GM19193 (cell line): Measurements from ENCODE around the gene LTV1.

Experiments used
- POLR2A ChIP-seq: IDR thresholded peaks from 4 replicates; pipeline ENCODE4 v1.6.1; 2011; ENCODE audit not compliant: insufficient read depth, insufficient read length; ENCODE audit errors: extremely low read depth

Gene LTV1

GRCh38 chr6:143842902-143843676 is at the start of gene LTV1:
LTV1 (plus strand) TSS chr6:143843338; CDS start chr6:143843478, 140 bp downstream.
- TF ChIP-seq POLR2A: peak; percentile 88

DNA sequence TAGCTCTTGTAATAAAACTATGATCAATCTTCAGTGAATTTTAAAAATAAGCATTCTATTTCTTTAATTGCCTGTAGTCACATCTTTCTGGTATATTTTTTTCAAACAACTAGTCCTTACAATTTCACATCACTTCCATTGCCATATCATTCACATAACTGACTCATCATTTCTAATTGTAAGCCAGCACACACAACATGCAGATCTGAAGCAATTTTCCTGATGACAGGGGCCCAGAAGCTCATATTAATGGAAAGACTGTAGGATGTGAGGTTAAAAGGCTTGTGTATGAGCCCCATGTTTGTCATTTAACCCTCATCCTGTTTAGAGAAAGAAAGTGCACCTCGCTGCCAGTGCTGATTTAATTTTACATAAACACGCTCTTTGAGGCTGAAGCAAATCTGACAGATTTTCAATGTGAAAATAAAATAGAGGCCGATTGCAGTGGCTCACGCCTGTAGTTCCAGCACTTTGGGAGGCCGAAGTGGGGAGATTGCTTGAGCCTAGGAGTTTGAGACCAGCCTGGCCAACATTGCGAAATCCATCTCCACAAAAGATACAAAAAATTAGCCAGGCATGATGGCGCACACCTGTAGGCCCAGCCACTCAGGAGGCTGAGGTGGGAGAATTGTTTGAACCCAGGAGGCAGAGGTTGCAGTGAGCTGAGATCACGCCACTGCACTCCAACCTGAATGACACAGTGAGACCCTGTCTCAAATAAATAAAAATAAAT is 40.1 kb upstream of the LTV1 start:
- TF ChIP-seq POLR2A: no peak

DNA sequence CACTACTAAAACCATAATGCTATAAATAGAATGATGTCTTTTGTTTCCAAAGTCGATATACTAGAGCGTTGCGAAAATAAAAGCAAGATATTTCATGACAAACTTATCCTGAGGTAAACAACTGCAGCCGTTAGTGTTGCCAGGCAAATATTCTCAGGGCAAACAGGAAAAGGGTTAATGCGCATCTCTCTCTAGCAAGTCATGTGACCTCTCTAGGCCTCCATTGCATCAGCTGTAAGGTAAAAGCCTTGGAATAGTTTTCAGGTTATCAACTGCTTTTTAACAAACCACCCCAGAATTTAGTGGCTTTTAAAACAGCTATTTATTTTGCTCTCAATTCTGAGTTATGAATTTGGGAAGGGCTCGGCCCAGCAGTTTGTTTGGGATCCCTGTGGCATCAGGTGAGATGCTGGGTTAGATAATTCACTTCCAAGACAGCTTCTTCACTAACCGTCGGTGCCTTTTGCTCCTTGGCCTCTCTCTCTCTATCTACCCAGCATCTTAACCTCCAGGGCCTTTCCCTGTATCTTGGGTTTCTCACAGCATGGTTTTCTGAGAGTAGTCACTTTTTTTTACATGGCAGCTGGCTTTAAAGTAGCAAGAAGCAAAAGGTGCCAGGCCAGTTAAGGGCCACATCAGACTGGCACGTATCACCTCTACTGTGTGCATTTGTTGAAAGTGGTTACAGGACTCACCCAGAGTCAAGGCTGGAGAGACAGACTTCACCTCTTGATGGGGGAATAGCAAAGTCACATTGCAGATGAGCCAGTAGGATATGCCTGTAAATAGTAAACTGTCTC is 39.2 kb upstream of the LTV1 start:
- no peak for TF ChIP-seq POLR2A

DNA sequence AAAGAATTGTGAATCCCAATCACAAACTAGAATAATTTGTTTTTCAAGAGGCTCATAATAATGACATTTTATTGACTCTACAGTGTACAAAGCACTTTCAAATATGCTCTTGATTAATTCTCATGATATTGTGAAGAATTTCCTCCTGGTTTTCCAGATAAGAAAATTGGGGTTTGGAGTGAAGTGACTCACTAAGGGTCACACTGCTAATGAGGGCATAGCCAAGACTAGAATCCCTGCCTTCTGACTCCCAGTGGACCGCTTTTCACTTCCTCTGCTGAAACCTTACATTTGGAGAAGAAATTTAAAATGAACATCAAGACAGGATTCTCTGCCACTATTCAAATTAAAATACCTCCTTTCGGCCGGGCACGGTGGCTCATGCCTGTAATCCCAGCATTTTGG is 38.3 kb upstream of the LTV1 start:
- no peak for TF ChIP-seq POLR2A

DNA sequence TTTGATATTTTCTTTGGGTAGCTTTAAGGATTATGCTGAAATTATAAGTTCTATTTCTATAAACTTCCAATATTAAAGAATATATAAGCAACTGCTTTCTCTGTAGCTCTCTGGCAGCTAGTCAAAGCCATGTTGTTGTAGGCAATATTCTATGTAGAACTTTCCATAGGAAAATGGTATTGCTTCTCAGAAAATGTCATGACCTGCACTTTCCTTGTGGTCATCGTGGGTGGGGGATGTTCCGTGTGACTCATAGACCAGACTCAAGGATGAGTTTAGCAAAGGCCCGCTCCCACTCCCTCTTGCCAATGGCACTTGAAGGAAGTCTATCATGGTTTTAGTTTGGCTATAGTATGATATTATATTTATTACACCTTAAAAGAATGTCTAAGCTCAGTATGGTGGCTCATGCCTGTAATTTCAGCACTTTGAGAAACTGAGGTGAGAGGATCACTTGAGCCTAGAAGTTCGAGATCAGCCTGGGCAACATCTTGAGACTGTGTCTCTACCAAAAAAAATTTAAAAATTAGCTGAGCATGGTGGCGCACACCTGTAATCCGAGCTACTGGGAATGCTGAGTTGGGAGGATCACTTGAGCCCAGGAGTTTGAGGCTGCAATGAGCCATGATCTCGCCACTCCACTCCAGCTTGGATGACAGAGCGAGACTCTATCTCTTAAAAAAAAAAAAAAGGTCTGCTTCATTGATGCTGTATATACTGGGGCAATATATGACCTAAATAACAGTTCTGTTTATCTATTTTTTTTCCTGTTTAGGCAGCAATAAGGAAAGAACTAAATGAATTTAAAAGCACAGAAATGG is 36.6 kb upstream of the LTV1 start:
- TF ChIP-seq POLR2A: no peak

- no peak for TF ChIP-seq POLR2A
These were observed 35.9 kb upstream of the LTV1 start for GRCh38 chr6:143807103-143807772.

DNA sequence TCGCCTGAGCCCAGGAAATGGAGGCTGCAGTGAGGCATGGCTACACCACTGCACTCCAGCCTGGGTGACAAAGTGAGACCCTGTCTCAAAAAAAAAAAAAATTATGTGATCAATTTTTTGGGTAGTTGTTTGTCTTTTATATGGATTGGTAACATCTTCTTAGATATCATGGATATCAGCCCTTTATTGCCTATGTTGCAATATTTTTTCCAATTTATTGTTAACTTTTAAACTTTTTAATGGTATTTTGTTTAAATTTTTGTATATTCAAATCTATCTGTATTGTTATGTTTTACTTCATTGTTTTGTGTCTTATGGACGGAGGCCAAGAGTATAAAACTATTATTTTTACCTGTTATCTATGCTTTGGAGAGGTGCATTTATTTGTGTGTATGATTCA is 32.4 kb upstream of the LTV1 start:
- TF ChIP-seq POLR2A: no peak

DNA sequence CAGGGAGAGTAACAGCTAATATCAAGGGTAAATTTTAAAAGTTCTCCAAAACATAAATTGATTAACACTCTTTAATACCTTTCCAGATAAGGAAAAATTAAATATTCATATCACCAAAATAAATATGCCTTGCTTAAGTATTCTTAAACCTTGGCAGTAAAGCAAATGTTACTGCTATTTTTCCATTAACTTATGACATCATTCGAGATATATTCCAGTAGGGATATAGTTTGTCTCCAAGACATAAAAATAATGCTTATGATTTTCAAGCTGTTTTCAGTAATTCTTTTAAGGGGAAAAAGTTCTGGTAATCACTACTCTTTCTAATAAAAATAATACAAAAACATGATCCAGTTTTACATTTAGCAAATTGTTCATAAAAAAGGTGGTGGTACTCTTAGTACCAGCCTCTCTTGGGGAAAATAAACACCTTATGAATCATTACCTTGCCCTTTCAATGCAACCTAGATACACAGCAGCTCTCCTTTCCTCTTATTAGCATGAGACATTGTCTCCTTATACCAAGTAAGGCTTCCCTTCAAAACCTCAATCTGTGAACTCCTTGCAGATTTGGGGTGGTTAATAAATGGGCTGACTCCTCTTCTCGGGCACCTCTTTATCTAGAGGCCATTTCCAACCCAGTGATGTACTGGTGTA is 31.5 kb upstream of the LTV1 start:
- no peak for TF ChIP-seq POLR2A

GRCh38 chr6:143817621-143818020 is 25.5 kb upstream of the LTV1 start:
- no peak for TF ChIP-seq POLR2A

GRCh38 chr6:143821359-143821758 is 21.8 kb upstream of the LTV1 start:
- TF ChIP-seq POLR2A: no peak

- TF ChIP-seq POLR2A: no peak
These were observed 20.5 kb upstream of the LTV1 start for GRCh38 chr6:143822584-143823024.

DNA sequence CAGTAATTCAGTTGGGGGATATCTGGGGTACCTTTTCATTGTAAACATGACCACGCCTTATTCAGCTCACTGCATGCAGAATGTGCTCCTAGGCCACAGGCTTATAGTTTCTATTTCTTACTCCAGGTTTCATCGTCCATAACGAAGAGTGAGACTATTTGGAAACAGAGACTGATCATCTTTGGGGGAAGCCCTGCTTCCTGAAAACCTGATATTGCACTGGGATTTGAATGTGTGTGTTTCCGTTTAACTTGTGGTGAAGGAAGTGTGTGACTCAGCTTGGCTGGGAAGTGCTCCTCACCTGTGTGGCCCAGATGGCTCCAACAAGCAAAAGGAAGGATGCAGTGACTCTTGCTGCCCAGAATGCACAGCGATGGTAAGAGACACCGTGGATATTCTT is 19.6 kb upstream of the LTV1 start:
- no peak for TF ChIP-seq POLR2A

GRCh38 chr6:143828572-143828971 is 14.6 kb upstream of the LTV1 start:
- TF ChIP-seq POLR2A: no peak

DNA sequence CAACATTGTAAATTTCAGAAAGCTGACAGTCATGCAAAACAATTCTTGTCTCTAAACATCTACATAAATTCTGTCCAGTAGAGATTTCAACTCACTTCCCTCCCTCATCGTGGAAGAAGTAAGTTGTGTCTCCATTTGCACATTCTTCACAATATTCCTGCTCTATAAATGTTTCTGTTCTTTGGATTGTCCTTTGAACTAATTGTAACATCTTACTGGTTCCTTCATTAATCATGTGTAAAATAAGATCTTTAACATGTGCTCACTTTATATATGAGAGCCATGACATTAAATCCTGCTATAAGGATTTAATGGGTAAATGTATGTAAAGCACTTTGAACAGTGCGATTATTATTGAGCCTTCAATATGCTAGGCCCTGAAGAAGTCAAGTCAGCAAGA is 7.0 kb upstream of the LTV1 start:
- no peak for TF ChIP-seq POLR2A

DNA sequence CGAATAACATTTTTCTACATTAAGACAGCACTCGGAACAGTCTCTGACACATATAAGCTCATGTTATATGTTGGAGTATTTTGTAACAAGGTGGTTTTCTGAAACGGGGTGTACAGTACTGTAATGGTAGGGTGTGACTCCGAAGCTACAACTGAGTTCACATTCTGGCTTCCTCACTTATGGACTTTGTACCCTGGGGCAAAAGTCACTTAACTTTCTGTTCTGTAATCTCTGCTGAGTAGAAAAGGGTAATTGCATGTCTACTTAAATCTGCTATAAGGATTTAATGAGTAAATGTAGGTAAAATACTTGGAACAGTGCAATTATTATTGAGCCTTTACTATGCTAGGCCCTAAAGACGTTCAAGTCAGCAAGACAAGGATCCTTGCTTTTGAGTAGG is 4.7 kb upstream of the LTV1 start:
- no peak for TF ChIP-seq POLR2A
